ENCODE results near the gene ZNF423.

ZNF423 gene

DNA sequence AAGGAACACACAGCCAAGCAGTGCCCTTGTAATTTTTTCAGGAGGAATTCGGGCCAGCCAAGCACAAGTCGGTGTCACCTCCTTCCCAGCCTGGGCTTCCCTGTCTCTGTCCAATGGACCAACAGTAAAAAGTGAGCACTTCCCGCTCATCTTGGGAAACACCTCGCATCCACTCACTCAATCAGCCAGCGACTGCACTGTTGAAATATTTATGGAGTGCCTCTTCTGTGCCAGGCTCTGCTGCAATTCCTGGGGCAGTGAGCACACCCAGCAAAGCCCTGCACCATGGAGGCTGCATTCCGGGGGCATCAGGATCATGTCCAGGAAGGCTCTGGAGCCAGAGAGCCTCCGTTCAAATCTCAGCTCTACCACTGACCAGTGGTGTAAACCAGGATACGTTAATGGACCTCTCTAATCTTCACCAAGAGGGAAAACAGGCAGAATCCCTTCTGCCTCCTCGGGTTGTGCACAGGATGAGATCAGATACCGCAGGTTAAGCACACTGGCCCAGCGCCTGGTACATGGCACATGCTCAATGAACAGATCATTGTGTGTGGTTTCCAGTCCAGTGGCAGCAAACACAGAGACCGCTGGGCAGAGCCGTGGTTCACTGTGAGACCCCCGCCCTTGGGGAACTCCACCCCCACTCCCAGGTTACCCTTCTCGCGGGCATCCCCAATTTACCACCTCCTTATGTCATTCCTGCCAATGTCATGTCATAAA, 194.3 kb downstream of the ZNF423 start:
- H3K27ac ChIP-seq (ENCODE audit: low read depth, low read length): no peak overlapping the region

DNA sequence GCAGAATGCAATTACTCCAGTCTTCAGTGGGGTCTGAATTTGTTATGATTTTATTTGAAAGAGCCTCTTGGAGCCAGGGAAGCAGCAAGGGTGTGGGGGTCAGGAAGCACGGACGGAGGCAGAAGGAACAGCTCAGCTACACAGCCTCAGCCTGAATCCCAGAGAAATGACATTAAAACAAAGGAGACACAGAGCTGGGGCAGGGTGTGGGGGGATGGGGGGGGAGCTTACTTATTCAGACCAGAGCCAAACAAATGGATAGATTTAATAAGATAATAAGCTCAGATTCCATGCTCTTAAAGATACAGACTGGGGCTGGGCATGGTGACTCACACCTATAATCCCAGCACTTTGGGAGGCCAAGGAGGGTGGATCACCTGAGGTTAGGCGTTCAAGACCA, 195.3 kb downstream of the ZNF423 start:
- no peak overlapping the region for H3K9ac ChIP-seq (ENCODE audit: low read length)
- no peaks in the 10 kb centered on the region for H3K27me3 ChIP-seq (ENCODE audit: control insufficient read depth, insufficient read depth, low read length)
- no peak overlapping the region for H3K27ac ChIP-seq (ENCODE audit: low read depth, low read length)
- peaks cover 13% of the 10 kb centered on the region for H3K4me1 ChIP-seq (ENCODE audit: control insufficient read depth, insufficient read depth, low read length)
- H3K4me3 ChIP-seq (ENCODE audit: low read length): no peak overlapping the region
- no peaks in the 10 kb centered on the region for H3K36me3 ChIP-seq (ENCODE audit: control insufficient read depth, insufficient read depth, low read length)

More for the DNA sequence above, 194.3 kb downstream of the ZNF423 start:
- no peak overlapping the region for H3K9ac ChIP-seq (ENCODE audit: low read length)
- H3K4me3 ChIP-seq (ENCODE audit: low read length): no peak overlapping the region
- H3K27me3 ChIP-seq (ENCODE audit: control insufficient read depth, insufficient read depth, low read length): no peaks in the 10 kb centered on the region
- H3K36me3 ChIP-seq (ENCODE audit: control insufficient read depth, insufficient read depth, low read length): no peaks in the 10 kb centered on the region
- H3K4me1 ChIP-seq (ENCODE audit: control insufficient read depth, insufficient read depth, low read length): peaks cover 13% of the 10 kb centered on the region

DNA sequence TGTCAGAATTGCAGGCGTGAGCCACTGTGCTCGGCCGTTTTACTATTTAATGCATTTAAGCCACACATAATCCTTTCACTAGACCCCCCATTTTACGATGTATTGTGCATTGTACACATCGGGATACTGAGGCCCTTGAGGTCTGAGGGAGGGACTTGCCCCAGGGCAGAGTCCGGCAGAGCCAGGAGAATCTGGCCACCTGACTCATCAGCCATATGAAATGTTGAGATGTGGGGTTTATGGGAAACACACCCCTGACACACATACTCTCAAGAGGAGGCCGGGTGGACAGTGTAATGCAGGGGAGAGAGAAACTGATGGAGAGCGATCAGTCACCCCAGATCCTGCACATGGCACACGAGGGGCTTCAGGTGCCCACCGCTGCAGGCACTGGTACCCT, 196.6 kb downstream of the ZNF423 start:
- no peak overlapping the region for H3K9ac ChIP-seq (ENCODE audit: low read length)
- H3K27me3 ChIP-seq (ENCODE audit: control insufficient read depth, insufficient read depth, low read length): no peaks in the 10 kb centered on the region
- no peak overlapping the region for H3K4me3 ChIP-seq (ENCODE audit: low read length)
- no peaks in the 10 kb centered on the region for H3K36me3 ChIP-seq (ENCODE audit: control insufficient read depth, insufficient read depth, low read length)
- H3K27ac ChIP-seq (ENCODE audit: low read depth, low read length): no peak overlapping the region
- H3K4me1 ChIP-seq (ENCODE audit: control insufficient read depth, insufficient read depth, low read length): peaks cover 13% of the 10 kb centered on the region

DNA sequence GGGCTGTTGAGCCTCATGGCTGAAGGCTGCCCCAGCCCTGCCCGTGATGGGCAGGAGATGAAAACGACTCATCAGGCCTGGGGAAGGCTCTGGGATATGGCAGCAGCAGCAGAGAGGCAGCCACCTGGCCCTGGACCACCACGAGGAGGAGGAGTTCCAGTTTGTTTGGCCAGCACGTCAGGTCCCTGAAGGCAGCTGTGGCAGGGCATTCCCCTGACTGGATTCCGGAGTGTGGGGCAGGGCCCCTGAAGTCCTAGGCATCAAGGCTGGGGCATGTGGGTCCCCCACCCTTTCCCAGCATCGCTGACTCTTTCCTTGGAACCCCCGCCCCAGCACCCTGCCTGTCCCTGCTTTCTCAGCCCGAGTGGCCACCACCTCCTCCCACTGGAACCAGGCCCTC, 197.4 kb downstream of the ZNF423 start:
- no peak overlapping the region for H3K9ac ChIP-seq (ENCODE audit: low read length)
- no peaks in the 10 kb centered on the region for H3K36me3 ChIP-seq (ENCODE audit: control insufficient read depth, insufficient read depth, low read length)
- H3K27me3 ChIP-seq (ENCODE audit: control insufficient read depth, insufficient read depth, low read length): no peaks in the 10 kb centered on the region
- peaks cover 10% of the 10 kb centered on the region for H3K4me1 ChIP-seq (ENCODE audit: control insufficient read depth, insufficient read depth, low read length)
- no peak overlapping the region for H3K4me3 ChIP-seq (ENCODE audit: low read length)
- no peak overlapping the region for H3K27ac ChIP-seq (ENCODE audit: low read depth, low read length)

DNA sequence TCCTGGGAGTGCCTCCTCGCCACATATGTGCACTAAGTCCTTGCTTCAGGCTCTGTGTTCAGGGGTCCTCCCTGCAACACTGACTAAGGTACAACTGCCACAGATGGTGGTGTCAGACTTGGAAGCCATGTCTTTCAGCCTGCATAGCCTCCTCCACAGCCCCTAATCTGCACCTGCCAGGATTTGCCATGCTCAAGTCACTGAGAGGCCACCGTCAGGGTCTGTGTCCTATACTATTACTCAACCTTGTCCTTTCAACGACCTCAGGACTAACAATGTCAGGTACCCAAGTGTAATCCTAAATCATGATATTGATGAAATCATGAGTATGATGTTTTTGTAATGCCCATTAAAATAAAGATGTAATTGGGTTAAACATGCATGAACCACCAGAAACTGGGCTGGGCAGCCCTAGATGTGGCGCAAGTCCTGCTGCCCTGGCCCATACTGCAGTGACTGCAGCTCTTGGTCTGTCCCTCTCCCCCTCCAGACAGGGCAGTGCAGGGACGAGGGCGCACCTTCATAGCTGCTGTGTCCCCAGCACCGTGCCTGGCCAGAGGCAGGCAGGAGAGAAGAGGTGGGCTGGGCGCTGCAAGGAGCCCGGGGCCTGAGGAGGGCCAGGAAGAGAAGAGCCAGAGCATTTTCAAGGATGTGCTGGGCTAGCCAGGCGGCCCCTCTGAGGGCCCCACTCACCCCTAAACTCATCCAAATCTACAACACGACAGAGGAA, 198.0 kb downstream of the ZNF423 start:
- peaks cover 4% of the 10 kb centered on the region for H3K4me1 ChIP-seq (ENCODE audit: control insufficient read depth, insufficient read depth, low read length)
- peak overlapping the region; percentile 19 for H3K9ac ChIP-seq (ENCODE audit: low read length)
- no peaks in the 10 kb centered on the region for H3K36me3 ChIP-seq (ENCODE audit: control insufficient read depth, insufficient read depth, low read length)
- H3K27ac ChIP-seq (ENCODE audit: low read depth, low read length): no peak overlapping the region
- H3K27me3 ChIP-seq (ENCODE audit: control insufficient read depth, insufficient read depth, low read length): no peaks in the 10 kb centered on the region
- no peak overlapping the region for H3K4me3 ChIP-seq (ENCODE audit: low read length)

DNA sequence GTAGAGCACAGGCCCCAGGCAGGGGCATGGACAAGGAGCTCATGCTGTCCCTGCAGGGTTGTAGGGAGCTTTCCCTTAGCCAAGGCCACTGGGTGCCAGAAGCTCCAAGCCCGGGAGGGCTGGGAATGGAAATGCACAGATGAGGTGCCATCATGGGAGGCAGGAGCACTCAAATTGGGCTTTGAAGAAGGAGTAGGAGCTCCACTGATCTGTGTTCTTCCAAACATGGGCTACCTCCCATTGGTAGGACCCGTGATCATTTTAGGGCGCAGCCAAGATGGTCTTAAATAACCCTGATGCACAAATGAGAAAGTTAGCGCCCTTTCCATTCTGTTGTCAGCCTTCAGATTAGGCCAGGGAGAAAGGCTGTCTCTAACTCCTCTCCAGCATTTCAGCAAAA, 201.5 kb downstream of the ZNF423 start:
- H3K27ac ChIP-seq (ENCODE audit: low read depth, low read length): no peak overlapping the region
- H3K9ac ChIP-seq (ENCODE audit: low read length): no peak overlapping the region
- no peaks in the 10 kb centered on the region for H3K36me3 ChIP-seq (ENCODE audit: control insufficient read depth, insufficient read depth, low read length)

DNA sequence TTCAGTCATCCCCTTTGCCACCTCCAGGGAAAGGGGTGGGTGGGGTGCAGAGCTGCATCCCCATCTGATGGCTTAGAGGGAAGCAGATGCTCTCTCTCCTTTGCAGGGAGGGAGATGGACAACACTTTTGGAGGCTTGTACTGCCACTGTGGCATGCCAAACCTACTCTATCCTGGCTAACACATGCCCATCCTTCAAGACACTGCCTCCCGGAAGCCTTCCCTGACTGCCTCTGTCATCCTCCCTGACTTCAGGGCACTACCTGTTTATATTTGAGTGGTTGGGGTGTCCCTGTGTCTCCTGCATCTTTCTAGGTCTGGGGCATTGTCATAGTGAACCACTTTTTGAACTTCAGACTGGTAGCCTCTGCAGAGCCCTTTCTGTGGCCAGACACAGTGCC, 202.3 kb downstream of the ZNF423 start:
- H3K9ac ChIP-seq (ENCODE audit: low read length): no peak overlapping the region
- peaks cover 4% of the 10 kb centered on the region for H3K4me1 ChIP-seq (ENCODE audit: control insufficient read depth, insufficient read depth, low read length)
- no peak overlapping the region for H3K27ac ChIP-seq (ENCODE audit: low read depth, low read length)
- no peaks in the 10 kb centered on the region for H3K36me3 ChIP-seq (ENCODE audit: control insufficient read depth, insufficient read depth, low read length)
- no peak overlapping the region for H3K4me3 ChIP-seq (ENCODE audit: low read length)
- H3K27me3 ChIP-seq (ENCODE audit: control insufficient read depth, insufficient read depth, low read length): no peaks in the 10 kb centered on the region

More for the DNA sequence above, 201.5 kb downstream of the ZNF423 start:
- H3K27me3 ChIP-seq (ENCODE audit: control insufficient read depth, insufficient read depth, low read length): no peaks in the 10 kb centered on the region
- peaks cover 4% of the 10 kb centered on the region for H3K4me1 ChIP-seq (ENCODE audit: control insufficient read depth, insufficient read depth, low read length)
- H3K4me3 ChIP-seq (ENCODE audit: low read length): no peak overlapping the region

DNA sequence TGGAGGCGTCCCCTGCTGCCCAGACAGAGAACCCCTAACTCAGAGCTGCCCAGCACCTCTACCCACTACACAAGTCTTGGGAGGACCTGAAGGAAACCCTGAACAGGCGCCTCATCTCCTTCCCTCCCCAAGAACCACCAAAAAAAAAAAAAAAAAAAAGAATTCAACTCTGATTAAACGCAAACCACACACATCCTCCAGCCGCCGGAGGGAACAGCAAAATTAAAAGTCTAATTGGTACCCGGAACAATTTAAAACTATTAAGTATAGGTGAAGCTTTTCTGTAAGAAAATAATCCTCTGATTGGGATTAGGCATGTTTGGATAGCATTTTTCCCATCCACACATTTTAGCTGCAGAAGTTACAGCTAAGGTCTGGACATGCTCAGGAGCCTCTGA, 202.7 kb downstream of the ZNF423 start:
- Histone ChIP-seq H3K4me3 (ENCODE audit: low read length) (no peak overlapping the region), H3K9ac (ENCODE audit: low read length) (no peak overlapping the region), H3K4me1 (ENCODE audit: control insufficient read depth, insufficient read depth, low read length) (peaks cover 4% of the 10 kb centered on the region), H3K36me3 (ENCODE audit: control insufficient read depth, insufficient read depth, low read length) (no peaks in the 10 kb centered on the region), H3K27me3 (ENCODE audit: control insufficient read depth, insufficient read depth, low read length) (no peaks in the 10 kb centered on the region), H3K27ac (ENCODE audit: low read depth, low read length) (no peak overlapping the region)

DNA sequence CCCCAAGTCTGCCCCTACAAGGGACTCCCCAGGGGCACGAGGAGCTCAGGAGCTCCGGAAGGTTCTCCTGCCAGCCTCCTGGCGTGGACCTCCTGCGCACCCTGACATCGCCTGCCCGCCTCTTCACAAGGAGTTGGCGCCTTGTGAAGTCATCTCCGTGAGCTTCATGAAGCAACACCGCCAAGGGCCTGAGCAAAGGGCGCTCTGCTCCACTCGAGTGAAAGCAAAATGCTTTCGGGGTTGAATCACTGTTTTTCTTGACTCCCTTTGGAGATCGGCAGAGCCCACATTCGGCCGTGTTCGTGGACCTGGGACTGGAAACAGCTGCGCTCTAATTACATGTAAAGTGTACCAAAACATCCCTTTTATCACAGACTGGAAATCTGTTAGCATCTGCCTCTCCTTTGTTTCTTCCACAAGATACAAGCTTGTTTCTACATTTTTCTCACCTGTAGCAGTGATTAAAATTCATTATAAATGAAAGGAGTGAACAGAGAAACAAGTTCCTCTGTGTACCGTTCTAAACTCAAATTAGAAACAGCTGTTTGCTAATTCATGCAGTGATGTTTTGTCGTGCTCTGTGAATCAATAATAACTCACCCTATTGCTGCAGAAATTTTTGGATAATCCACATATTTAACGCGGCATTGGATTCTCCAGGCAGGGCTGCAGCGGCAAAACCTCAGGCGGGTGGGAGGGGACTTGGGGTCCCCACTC, 203.3 kb downstream of the ZNF423 start:
- Histone ChIP-seq H3K9ac (ENCODE audit: low read length) (no peak overlapping the region), H3K4me1 (ENCODE audit: control insufficient read depth, insufficient read depth, low read length) (peaks cover 4% of the 10 kb centered on the region), H3K36me3 (ENCODE audit: control insufficient read depth, insufficient read depth, low read length) (peaks cover 2% of the 10 kb centered on the region), H3K27me3 (ENCODE audit: control insufficient read depth, insufficient read depth, low read length) (no peaks in the 10 kb centered on the region), H3K27ac (ENCODE audit: low read depth, low read length) (peak overlapping the region; percentile 25), H3K4me3 (ENCODE audit: low read length) (no peak overlapping the region)

DNA sequence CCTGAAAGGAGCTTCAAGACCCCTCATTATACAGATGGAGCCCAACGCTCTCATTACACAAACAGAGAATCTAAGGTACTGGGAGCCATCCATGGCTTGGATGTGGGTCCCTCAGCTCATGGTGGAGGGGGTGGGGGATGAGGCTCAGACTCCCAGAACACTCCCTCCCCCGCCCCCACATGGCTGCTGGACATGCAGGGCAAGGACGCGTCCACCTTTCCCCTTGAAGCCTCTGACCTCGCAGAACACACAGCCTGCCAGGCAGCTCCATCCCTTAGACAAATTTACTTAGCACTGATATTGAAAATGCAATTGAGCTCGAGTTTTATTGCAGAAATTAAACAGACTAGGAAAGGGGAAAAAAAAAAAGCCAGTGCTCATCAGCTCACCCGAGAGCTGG, 203.9 kb downstream of the ZNF423 start:
- Histone ChIP-seq H3K27me3 (ENCODE audit: control insufficient read depth, insufficient read depth, low read length) (no peaks in the 10 kb centered on the region), H3K4me1 (ENCODE audit: control insufficient read depth, insufficient read depth, low read length) (peaks cover 4% of the 10 kb centered on the region), H3K4me3 (ENCODE audit: low read length) (no peak overlapping the region), H3K36me3 (ENCODE audit: control insufficient read depth, insufficient read depth, low read length) (peaks cover 2% of the 10 kb centered on the region), H3K9ac (ENCODE audit: low read length) (no peak overlapping the region), H3K27ac (ENCODE audit: low read depth, low read length) (peak overlapping the region; percentile 25)

DNA sequence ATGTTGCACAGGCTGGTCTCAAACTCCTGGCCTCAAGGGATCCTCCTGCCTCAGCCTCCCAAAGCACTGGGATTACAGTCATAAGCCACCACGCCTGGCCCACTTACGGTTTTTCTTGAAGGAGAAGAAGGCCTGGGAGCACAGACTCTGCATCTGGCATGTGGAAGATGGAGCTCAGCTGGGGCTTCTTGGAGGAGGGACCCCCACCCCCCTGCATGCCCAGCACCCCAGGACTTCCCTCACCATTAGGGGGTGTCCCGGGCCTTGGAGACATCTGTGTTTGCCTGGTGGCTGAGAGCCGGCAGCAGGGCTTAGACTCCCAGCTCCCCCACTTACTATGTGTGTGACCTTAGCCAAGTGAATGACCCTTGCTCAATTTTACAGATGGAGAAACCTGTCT, 204.7 kb downstream of the ZNF423 start:
- H3K36me3 ChIP-seq (ENCODE audit: control insufficient read depth, insufficient read depth, low read length): peaks cover 2% of the 10 kb centered on the region
- H3K27me3 ChIP-seq (ENCODE audit: control insufficient read depth, insufficient read depth, low read length): no peaks in the 10 kb centered on the region
- H3K4me3 ChIP-seq (ENCODE audit: low read length): no peak overlapping the region
- no peak overlapping the region for H3K9ac ChIP-seq (ENCODE audit: low read length)
- H3K4me1 ChIP-seq (ENCODE audit: control insufficient read depth, insufficient read depth, low read length): peaks cover 4% of the 10 kb centered on the region
- H3K27ac ChIP-seq (ENCODE audit: low read depth, low read length): no peak overlapping the region

DNA sequence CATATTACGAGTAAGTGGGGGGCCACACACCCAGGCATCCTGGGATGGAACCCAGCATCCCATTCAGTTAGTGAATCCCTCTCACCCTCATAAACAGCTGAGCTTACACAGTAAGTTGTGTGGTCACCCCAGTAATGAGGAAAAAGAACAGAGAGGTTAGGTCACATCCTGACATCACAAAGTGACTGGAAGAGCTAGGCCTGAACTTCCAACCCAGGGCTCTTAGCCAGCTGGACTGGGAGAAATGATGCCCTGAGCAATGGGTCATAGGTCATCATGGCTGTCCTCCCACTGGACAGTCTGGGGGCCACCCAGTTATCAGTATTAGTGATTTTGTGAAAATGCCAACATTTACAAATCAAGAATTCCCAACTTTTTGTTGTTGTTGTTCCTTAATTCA, 205.3 kb downstream of the ZNF423 start:
- no peak overlapping the region for H3K4me3 ChIP-seq (ENCODE audit: low read length)
- H3K27ac ChIP-seq (ENCODE audit: low read depth, low read length): no peak overlapping the region
- no peak overlapping the region for H3K9ac ChIP-seq (ENCODE audit: low read length)
- peaks cover 2% of the 10 kb centered on the region for H3K36me3 ChIP-seq (ENCODE audit: control insufficient read depth, insufficient read depth, low read length)
- peaks cover 4% of the 10 kb centered on the region for H3K4me1 ChIP-seq (ENCODE audit: control insufficient read depth, insufficient read depth, low read length)
- no peaks in the 10 kb centered on the region for H3K27me3 ChIP-seq (ENCODE audit: control insufficient read depth, insufficient read depth, low read length)

Measured in rectal smooth muscle tissue (tissue), 1 donor.